Thyroid gland (tissue), 4 donors: ENCODE results near the gene C2CD2.

Source experiments
- POLR2A ChIP-seq, 2 donors: fragments of 450-650 bp; IDR thresholded peaks; one replicate each; pipeline ENCODE4 v1.6.1; 2017; ENCODE audit warnings: antibody characterized with exemption in 2 of 2, mild to moderate bottlenecking in 2 of 2, moderate library complexity in 1 of 2
- TF ChIP-seq, protein P1 (sequence below), 6 experiments: fragments of 200-600 bp in 3 of 6; fragments of 450-650 bp in 3 of 6; sonication (generic) in 3 of 6; IDR thresholded peaks; one replicate each; pipeline ENCODE4 v1.5.1; 2016 to 2019; ENCODE audit warnings: antibody characterized with exemption in 6 of 6, mild to moderate bottlenecking in 2 of 6, inconsistent platforms in 1 of 6, moderate library complexity in 1 of 6

DNA sequence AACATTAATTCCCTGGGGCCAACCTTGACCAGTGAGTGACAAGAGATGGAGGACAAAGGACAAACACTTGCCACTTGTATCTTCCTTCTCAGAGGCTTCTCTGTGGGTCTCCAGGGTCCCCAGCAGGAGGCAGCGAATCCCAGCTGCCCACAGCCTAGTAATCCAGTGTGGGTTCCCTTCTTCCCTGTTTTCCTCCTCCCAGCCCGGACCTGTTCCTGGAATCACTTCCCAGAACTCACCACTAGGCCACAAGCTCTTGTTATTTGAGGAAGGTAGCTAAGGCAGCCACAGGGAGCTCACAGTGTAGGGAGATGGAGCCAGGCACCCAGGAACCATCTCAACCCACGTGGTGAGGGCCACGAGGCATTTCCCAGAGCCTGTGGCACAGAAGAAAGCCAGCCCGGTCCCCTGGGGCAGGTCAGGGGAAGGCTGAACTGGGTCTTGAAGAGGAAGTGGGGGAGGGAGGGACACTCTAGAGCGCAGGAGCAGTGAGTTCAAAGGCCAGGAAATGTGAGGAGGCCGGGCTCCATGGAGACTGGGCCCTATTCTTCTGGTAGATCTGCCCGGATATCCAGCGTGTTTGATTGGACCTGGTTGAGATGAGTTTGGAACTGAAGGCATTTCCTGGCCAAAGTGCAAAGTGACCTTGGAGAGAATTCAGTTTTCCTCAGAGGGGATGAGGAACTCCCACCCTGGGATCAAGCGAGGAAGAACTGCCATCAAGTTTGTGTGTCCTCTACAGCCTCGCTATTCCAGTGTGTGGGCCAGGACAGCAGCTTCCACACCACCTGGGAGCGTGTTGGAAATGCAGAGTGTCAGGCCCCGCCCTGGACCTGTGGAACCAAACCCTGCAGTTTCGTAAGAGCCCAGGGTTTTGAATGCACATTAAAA lies 20.3 kb upstream of the C2CD2 start:
- TF ChIP-seq, protein P1, sequence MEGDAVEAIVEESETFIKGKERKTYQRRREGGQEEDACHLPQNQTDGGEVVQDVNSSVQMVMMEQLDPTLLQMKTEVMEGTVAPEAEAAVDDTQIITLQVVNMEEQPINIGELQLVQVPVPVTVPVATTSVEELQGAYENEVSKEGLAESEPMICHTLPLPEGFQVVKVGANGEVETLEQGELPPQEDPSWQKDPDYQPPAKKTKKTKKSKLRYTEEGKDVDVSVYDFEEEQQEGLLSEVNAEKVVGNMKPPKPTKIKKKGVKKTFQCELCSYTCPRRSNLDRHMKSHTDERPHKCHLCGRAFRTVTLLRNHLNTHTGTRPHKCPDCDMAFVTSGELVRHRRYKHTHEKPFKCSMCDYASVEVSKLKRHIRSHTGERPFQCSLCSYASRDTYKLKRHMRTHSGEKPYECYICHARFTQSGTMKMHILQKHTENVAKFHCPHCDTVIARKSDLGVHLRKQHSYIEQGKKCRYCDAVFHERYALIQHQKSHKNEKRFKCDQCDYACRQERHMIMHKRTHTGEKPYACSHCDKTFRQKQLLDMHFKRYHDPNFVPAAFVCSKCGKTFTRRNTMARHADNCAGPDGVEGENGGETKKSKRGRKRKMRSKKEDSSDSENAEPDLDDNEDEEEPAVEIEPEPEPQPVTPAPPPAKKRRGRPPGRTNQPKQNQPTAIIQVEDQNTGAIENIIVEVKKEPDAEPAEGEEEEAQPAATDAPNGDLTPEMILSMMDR (IDR thresholded peaks at IDR 0.05), result no peak
- TF ChIP-seq POLR2A (IDR thresholded peaks at IDR 0.05), result no peak
